Measurements from ENCODE around the gene HES5. TPM values are rescaled to one million over a fixed set of nuclear protein-coding genes. Genes with fewer than 3 reads are reported as not detected.
"Not testable (repeated sequence)": the region's sequence is repeated elsewhere in the genome, so short reads cannot be mapped to it uniquely, and the experiment has no call there.

HES5 gene
- total RNA-seq, 6 experiments from 2014 or later = 0.28 to 0.57 (median 0.36) TPM; not detected in 1

DNA sequence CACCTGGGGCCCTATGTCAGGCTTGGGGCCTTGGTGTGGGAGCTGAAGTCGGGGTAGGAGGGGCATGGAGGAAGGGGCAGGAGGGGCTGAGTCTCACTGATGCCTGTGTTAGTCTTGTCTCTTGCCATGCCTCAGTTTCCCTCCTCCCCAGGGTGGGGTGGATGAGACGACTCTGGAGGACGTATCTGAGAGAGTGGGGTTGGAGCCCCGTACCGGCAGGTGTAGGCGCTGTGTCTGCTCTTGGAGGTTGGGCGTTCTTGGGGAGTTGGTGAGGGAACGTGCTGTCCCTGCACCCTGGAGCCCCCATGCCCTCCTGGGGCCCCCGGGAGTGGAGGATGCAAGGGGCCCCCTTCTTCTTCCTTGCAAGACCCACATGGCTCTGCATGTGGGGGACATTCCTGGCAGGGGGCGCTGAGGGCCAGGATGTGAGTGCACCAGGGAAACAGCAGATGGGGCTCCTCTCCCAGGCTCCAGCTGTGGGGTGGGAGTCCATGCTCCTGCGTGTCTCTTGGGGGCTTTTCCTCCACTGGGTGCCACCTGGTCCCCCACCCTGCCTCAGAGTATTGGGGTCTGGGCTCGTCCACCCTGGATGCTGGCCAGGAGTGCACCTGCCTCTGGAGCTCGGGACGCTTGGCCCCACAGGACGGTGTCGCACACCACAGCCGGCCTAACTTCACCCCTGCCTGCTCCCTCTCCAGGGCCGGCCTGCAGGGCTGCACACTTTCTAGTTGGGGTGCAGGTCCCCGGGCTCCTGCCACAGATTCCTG lies 24.7 kb upstream of the HES5 start:
- Mint-ChIP-seq H3K36me3 (ENCODE audit: low read depth) (no peaks in the 10 kb centered on the region), H3K4me3 (no peak overlapping the region), H3K4me1 (ENCODE audit: low read depth) (peaks cover 12% of the 10 kb centered on the region), H3K9me3 (no peaks in the 10 kb centered on the region), H3K27ac (no peak overlapping the region), H3K27me3 (ENCODE audit: insufficient read depth) (peaks cover 4% of the 10 kb centered on the region; the same call in 1 of the 2 replicates)
- TF ChIP-seq, protein P1, sequence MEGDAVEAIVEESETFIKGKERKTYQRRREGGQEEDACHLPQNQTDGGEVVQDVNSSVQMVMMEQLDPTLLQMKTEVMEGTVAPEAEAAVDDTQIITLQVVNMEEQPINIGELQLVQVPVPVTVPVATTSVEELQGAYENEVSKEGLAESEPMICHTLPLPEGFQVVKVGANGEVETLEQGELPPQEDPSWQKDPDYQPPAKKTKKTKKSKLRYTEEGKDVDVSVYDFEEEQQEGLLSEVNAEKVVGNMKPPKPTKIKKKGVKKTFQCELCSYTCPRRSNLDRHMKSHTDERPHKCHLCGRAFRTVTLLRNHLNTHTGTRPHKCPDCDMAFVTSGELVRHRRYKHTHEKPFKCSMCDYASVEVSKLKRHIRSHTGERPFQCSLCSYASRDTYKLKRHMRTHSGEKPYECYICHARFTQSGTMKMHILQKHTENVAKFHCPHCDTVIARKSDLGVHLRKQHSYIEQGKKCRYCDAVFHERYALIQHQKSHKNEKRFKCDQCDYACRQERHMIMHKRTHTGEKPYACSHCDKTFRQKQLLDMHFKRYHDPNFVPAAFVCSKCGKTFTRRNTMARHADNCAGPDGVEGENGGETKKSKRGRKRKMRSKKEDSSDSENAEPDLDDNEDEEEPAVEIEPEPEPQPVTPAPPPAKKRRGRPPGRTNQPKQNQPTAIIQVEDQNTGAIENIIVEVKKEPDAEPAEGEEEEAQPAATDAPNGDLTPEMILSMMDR (IDR thresholded peaks at IDR 0.05) = peak; percentile 55
- DNase-seq = no peak

DNA sequence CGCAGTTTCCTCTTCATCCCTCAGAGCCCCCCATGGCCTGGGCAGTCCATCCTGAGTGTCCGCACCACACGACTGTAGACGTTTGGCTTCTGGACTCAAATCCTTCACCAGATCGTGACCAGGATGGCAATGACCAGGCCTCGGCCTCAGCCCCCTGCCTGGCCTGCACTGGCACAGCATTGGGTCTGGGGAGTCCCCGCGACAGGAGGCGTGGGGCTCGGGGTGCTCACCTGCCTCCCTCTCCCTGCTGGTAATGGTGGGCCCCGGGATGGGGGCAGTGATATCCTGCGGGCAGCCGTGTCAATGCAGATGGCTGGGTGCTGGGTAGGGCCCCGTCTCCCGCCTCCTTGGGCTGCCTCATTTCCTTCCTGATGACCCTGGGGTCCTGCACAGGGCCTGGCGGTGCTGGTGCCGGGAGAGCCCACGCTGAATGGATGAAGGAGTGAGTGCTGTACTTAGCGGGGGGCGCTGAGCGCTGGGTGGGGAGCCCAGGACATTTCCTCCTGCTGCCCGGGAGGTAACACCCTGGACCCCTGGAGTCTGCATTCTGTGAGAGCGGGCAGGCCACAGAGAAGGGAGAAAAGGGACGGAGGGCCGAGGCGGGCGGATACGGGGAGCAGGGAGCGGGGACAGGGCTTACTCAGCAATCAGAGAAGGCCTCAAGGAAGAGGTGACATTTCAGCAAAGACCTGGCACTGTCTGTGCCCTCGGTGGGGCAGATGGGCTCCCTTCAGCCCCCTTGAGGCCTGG lies 24.0 kb upstream of the HES5 start:
- Mint-ChIP-seq H3K36me3 (ENCODE audit: low read depth) (no peaks in the 10 kb centered on the region), H3K4me1 (ENCODE audit: low read depth) (peaks cover 12% of the 10 kb centered on the region), H3K4me3 (no peak overlapping the region), H3K27me3 (ENCODE audit: insufficient read depth) (peaks cover 4% of the 10 kb centered on the region; the same call in 1 of the 2 replicates), H3K9me3 (no peaks in the 10 kb centered on the region), H3K27ac (no peak overlapping the region)
- TF ChIP-seq, protein P1 (IDR thresholded peaks at IDR 0.05) = no peak
- DNase-seq = no peak

DNA sequence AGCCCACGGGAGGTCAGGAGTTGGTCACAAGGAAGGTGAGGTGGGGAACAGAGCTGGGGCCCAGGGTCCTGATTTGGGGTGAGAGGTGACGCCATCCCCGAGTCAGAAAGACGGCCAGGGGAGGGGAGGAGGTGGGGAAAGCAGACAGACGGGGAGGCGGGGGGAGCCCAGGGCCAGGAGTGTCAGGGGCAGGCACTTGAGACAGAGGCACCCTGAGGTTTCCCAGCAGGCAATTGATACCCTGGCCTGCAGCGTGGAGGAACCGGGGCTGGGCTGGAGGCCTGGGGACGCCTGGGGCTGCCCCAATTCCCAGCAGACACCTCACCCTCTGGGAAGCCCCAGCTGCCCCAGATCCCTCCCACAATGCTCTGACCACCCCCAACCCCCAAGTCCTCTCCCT lies 23.0 kb upstream of the HES5 start:
- DNase-seq; H3K27me3 Mint-ChIP-seq (ENCODE audit: insufficient read depth); H3K36me3 Mint-ChIP-seq (ENCODE audit: low read depth); H3K27ac Mint-ChIP-seq; H3K4me3 Mint-ChIP-seq; H3K9me3 Mint-ChIP-seq: not testable (repeated sequence)
- peaks cover 12% of the 10 kb centered on the region for H3K4me1 Mint-ChIP-seq (ENCODE audit: low read depth)

DNA sequence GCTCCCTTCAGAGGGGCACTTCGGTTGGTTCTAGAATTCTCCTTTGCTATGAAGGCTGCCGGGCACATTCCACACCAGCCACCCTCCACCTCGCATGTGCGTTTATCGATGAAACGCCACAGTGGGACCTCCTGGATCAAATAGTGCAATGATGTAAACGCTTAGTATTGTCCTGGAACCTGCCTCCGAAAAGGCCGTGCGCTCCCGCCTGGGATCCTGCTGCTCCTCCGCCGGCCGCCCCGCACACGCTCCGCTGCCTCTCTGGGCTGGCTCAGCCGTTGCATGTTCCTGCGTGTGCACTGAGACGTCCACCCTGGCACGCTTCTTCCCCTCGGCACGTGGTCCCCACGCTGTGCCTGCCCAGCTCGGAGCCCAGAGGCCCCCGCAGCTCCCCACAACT lies 22.1 kb upstream of the HES5 start:
- H3K27me3 Mint-ChIP-seq (ENCODE audit: insufficient read depth) = peaks cover 4% of the 10 kb centered on the region; the same call in 1 of the 2 replicates
- H3K4me3 Mint-ChIP-seq = no peak overlapping the region
- no peak overlapping the region for H3K27ac Mint-ChIP-seq
- H3K4me1 Mint-ChIP-seq (ENCODE audit: low read depth) = peaks cover 12% of the 10 kb centered on the region
- no peaks in the 10 kb centered on the region for H3K36me3 Mint-ChIP-seq (ENCODE audit: low read depth)
- no peak for DNase-seq
- H3K9me3 Mint-ChIP-seq = no peaks in the 10 kb centered on the region
- TF ChIP-seq, protein P1 (IDR thresholded peaks at IDR 0.05) = no peak

DNA sequence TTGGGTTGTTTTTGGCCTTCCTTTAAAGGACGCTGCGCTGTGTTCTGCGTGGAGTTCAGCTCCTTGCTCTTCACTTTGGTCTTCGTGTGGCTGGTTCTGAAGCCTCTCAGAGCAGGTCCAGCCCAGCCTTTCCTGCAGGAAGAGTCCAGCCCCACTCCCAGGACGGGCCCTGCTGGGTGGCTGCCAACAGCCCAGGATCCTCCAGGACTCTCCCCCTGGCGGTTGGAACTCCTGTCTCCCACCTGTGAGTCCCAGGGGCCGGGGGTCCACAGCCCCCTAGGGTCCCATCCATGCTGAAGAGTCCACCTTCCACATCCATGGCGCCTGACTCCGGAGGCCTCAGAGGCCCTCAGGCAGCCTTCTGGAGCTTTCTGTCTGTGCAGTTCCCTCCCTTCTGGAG lies 21.5 kb upstream of the HES5 start:
- H3K27me3 Mint-ChIP-seq (ENCODE audit: insufficient read depth); H3K9me3 Mint-ChIP-seq; DNase-seq; H3K36me3 Mint-ChIP-seq (ENCODE audit: low read depth); H3K4me1 Mint-ChIP-seq (ENCODE audit: low read depth); H3K4me3 Mint-ChIP-seq; H3K27ac Mint-ChIP-seq: not testable (repeated sequence)

DNA sequence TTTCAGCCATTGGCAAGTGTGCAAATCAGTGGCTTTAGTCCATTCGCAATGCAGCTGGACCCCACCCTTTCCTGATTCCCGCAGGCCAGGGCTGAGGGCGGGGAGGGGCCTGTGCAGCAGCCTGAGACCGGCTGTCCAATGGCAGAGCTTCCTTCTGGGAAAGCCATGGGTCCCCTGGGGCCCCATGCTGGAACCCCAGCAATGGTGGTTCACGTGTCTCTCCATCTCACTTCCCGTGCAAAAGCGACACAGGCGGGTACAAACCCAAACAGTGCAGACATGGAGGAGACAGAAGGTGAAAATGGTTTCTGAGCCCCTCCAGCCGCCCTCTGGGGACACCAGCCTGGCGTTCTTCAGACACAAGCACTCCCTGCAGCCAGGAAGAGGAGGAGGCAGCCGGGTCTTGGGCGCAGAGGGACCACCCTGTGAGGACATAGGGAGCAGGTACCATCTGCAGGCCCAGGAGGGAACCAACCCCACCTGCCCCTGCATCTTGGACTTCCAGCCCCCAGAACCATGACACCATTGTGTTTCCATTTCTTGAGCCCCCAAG lies 20.3 kb upstream of the HES5 start:
- not testable (repeated sequence) for DNase-seq; H3K9me3 Mint-ChIP-seq; H3K4me1 Mint-ChIP-seq (ENCODE audit: low read depth); H3K27ac Mint-ChIP-seq; H3K27me3 Mint-ChIP-seq (ENCODE audit: insufficient read depth); H3K4me3 Mint-ChIP-seq; H3K36me3 Mint-ChIP-seq (ENCODE audit: low read depth)

DNA sequence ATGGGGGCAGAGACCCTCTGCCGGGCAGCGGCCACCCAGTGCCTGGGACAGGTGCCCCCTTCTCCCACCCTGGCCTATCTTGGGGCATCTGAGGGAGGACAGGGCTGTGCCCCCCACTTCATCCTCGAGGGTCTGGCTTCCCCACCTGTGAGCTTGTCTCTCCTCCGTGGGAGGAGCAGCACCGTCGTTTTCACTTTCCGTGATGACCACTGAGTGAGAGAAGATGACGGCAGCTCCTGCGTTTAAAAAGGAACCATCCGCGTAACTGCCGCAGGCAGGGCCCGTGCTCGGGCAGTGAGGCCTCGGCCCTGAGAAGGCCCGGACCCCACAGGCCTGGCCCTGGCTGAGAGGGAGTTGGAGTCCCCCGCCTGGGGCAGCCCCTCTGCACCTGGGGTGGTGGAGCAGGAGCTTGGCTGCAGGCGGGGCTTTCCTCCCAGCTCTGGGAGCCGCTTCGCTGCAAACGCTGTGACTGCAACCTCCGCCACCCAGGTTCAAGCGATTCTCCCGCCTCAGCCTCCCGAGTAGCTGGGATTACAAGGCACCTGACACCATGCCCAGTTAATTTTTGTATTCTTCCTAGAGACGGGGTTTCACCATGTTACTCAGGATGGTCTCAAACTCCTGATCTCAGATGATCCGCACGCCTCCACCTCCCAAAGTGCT lies 19.4 kb upstream of the HES5 start:
- H3K4me3 Mint-ChIP-seq; H3K9me3 Mint-ChIP-seq; H3K4me1 Mint-ChIP-seq (ENCODE audit: low read depth); DNase-seq; H3K27me3 Mint-ChIP-seq (ENCODE audit: insufficient read depth); H3K27ac Mint-ChIP-seq; H3K36me3 Mint-ChIP-seq (ENCODE audit: low read depth): not testable (repeated sequence)
